NCI-H748 treated with DMSO at 0.1 percent for 48 hours (cell line): ENCODE data around the gene FAS.

ENCODE experiments used
- DNase-seq: peaks from one replicate; lab custom pipeline; 2025; lab: John Stamatoyannopoulos, UW

FAS gene

GRCh38 chr10:89037096-89037495, 46.5 kb downstream of the FAS start:
- no peak for DNase-seq

- no peak for DNase-seq
Observed at GRCh38 chr10:89042562-89042961, 52.0 kb downstream of the FAS start.

- DNase-seq, result no peak
Observed at GRCh38 chr10:89043052-89043451, 52.5 kb downstream of the FAS start.

GRCh38 chr10:89047397-89047796, 56.8 kb downstream of the FAS start:
- no peak for DNase-seq

GRCh38 chr10:89051593-89051992, 61.0 kb downstream of the FAS start:
- DNase-seq, result no peak

- DNase-seq, result no peak
Observed at GRCh38 chr10:89053555-89053954, 63.0 kb downstream of the FAS start.

GRCh38 chr10:89055159-89055558, 64.6 kb downstream of the FAS start:
- DNase-seq, result no peak

GRCh38 chr10:89062861-89063260, 72.3 kb downstream of the FAS start:
- no peak for DNase-seq

- DNase-seq, result no peak
Observed at GRCh38 chr10:89063465-89063864, 72.9 kb downstream of the FAS start.

GRCh38 chr10:89064748-89065147, 74.2 kb downstream of the FAS start:
- no peak for DNase-seq
